Measurements from ENCODE around the gene CD2AP. TPM values are rescaled to one million over a fixed set of nuclear protein-coding genes. Genes with fewer than 3 reads are reported as not detected.

The CD2AP gene
- total and polyA plus RNA-seq, 2 of the 8 experiments (the other 6 are each of a cell fraction or from before 2014, with no cell fraction given), result 8.6 to 75.6 TPM

DNA sequence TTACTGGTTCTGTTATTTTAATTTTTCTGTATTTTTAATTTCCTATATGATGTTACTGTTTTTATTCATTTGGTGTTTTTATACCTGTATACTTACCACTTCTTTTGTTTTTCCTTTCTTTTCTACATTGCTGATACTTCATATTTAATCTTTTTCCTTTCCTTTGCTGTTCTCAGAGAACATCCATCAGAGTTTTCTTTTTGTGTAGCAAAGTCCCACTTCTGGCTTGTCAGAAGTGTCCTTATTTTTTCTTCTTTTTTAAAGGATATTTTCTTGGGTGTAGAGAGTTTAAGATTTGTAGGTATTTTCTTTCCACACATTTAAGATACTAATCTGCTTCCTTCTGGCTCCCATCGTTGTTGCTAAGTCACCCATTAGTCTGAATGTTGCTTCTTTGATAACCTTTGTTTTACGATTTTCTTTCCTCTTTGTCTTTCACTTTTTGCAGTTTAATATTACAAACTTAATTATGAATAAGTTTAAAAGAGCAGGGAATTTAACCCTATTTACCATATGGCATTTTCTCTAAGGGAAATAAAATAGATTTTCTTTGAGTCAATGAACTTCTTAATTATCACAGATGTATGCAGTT lies 18.5 kb downstream of the CD2AP start:
- no peak overlapping the region for H2BK5ac ChIP-seq (ENCODE audit: low read depth, low read length)
- H3K27me3 ChIP-seq (replicated peaks in 1 of 4; ENCODE audit: control insufficient read depth in 3 of 4, extremely low read depth in 1 of 4, insufficient read depth in 3 of 4, low read length in 3 of 4), result no peaks in the 10 kb centered on the region
- H3K4me1 ChIP-seq (replicated peaks in 1 of 4; ENCODE audit: control insufficient read depth in 3 of 4, insufficient read depth in 4 of 4, low read length in 3 of 4), result peaks cover 2 to 13% (median 6%) of the 10 kb centered on the region in 4 experiments; a peak in 5 of 7 replicates
- H3K14ac ChIP-seq (ENCODE audit: insufficient read length), result no peak overlapping the region
- no peak for FAIRE-seq
- no peak overlapping the region for H4K91ac ChIP-seq (replicated peaks; ENCODE audit: insufficient read length, low read length)
- H3K23me2 ChIP-seq (ENCODE audit: low read depth, low read length), result no peaks in the 10 kb centered on the region
- peaks cover 7 to 12% of the 10 kb centered on the region in 2 experiments for H4K20me1 ChIP-seq (replicated peaks in 1 of 2; ENCODE audit: control insufficient read depth in 1 of 2, insufficient read depth in 2 of 2, low read length in 2 of 2)
- H4K8ac ChIP-seq (ENCODE audit: extremely low read depth, insufficient read depth, low read length), result no peak overlapping the region
- H3K4me3 ChIP-seq (ENCODE audit: extremely low read depth in 1 of 4, insufficient read depth in 2 of 4, low read depth in 3 of 4, low read length in 4 of 4), result no peak overlapping the region
- H3K79me1 ChIP-seq (ENCODE audit: low read depth, low read length), result peaks cover 5% of the 10 kb centered on the region
- no peak overlapping the region for H2BK120ac ChIP-seq (replicated peaks; ENCODE audit: low read depth, low read length)
- CTCF ChIA-PET (ENCODE audit: partially characterized antibody), result no interaction called here
- no peak overlapping the region for H2AK5ac ChIP-seq (ENCODE audit: low read depth, low read length)
- H3K9ac ChIP-seq (replicated peaks in 1 of 4; ENCODE audit: extremely low read depth in 1 of 4, low read depth in 3 of 4, low read length in 3 of 4), result no peak overlapping the region
- H3K27ac ChIP-seq (ENCODE audit: low read depth, low read length), result no peak overlapping the region
- H2BK15ac ChIP-seq (ENCODE audit: low read length), result no peak overlapping the region
- no peak overlapping the region for H2BK12ac ChIP-seq (ENCODE audit: low read depth, low read length)
- no peak overlapping the region for H4K5ac ChIP-seq (ENCODE audit: insufficient read length, low read depth, low read length)
- H3K23ac ChIP-seq (ENCODE audit: insufficient read length), result no peak overlapping the region
- DNase-seq (ENCODE audit: low read depth in 1 of 2, low spot score in 2 of 2), result no peak
- 60% methylated on average over 2 of the region's 2 CpGs; no CpG with 5 or more reads in 1 of the 2 experiments for WGBS, 2 experiments (ENCODE audit: extremely low coverage in 1 of 2, insufficient coverage in 1 of 2, insufficient read length in 1 of 2, insufficient replicate concordance in 2 of 2, low coverage in 1 of 2, low lambda C conversion rate in 2 of 2, missing lambda C conversion rate in 1 of 2)
- no peak overlapping the region for H3K56ac ChIP-seq (replicated peaks; ENCODE audit: insufficient read length, low read depth, low read length)
- no peak overlapping the region for H3K18ac ChIP-seq (ENCODE audit: extremely low read depth, low read length)
- H3K4me2 ChIP-seq (ENCODE audit: insufficient read depth in 1 of 2, low read depth in 2 of 2, low read length in 2 of 2), result no peak overlapping the region
- no peak overlapping the region for H2BK20ac ChIP-seq (ENCODE audit: low read length)
- peaks cover 55 to 100% of the 10 kb centered on the region in 2 experiments for H3K79me2 ChIP-seq (ENCODE audit: control insufficient read depth in 1 of 2, insufficient read depth in 2 of 2, low read length in 2 of 2)
- H3K4ac ChIP-seq (replicated peaks; ENCODE audit: insufficient read length, low read depth, low read length), result no peak overlapping the region
- H2AFZ ChIP-seq (ENCODE audit: low read length), result no peak overlapping the region
- POLR2A ChIA-PET (ENCODE audit: partially characterized antibody), result no interaction called here
- no peaks in the 10 kb centered on the region for H3K36me3 ChIP-seq (ENCODE audit: control insufficient read depth in 2 of 4, insufficient read depth in 4 of 4, low read length in 3 of 4)
- no peaks in the 10 kb centered on the region for H3K9me3 ChIP-seq (ENCODE audit: insufficient read depth in 2 of 2, low read depth in 1 of 2, low read length in 1 of 2)
- TF ChIP-seq, protein P1, sequence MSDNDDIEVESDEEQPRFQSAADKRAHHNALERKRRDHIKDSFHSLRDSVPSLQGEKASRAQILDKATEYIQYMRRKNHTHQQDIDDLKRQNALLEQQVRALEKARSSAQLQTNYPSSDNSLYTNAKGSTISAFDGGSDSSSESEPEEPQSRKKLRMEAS (IDR thresholded peaks at IDR 0.05), result no peak
- TF ChIP-seq TAF7 (optimal IDR thresholded peaks at IDR 0.05; ENCODE audit: borderline replicate concordance, low read depth, low read length), result no peak
- TF ChIP-seq KDM4A (IDR thresholded peaks at IDR 0.05; ENCODE audit: low read depth, low read length, severe bottlenecking), result no peak
- TF ChIP-seq BACH1 (IDR thresholded peaks at IDR 0.05; ENCODE audit: low read length), result no peak
- TF ChIP-seq SP4 (IDR thresholded peaks at IDR 0.05; ENCODE audit: low read length), result no peak
- no peak for TF ChIP-seq SIRT6 (IDR thresholded peaks at IDR 0.05; ENCODE audit: low read length)
- no peak for TF ChIP-seq SRF (IDR thresholded peaks at IDR 0.05; ENCODE audit: low read depth, low read length)
- TF ChIP-seq EP300 (IDR thresholded peaks at IDR 0.05; ENCODE audit: borderline replicate concordance in 1 of 2, low read depth in 2 of 2, low read length in 2 of 2), result no peak
- no peak for TF ChIP-seq TCF12 (IDR thresholded peaks at IDR 0.05; ENCODE audit: low read depth, low read length)
- no peak for TF ChIP-seq TBP (IDR thresholded peaks at IDR 0.05; ENCODE audit: low read depth, low read length)
- TF ChIP-seq, protein P2, sequence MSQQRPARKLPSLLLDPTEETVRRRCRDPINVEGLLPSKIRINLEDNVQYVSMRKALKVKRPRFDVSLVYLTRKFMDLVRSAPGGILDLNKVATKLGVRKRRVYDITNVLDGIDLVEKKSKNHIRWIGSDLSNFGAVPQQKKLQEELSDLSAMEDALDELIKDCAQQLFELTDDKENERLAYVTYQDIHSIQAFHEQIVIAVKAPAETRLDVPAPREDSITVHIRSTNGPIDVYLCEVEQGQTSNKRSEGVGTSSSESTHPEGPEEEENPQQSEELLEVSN (IDR thresholded peaks at IDR 0.05), result no peak
- TF ChIP-seq CBX5 (IDR thresholded peaks at IDR 0.05; ENCODE audit: low read depth, low read length), result no peak
- no peak for TF ChIP-seq ASH2L (IDR thresholded peaks at IDR 0.05; ENCODE audit: low read length)
- TF ChIP-seq NANOG (IDR thresholded peaks at IDR 0.05; ENCODE audit: insufficient read depth, low read depth, low read length, poor library complexity, severe bottlenecking), result no peak
